HG03354 (cell line): Measurements from ENCODE around the gene ADCY9.

ENCODE experiments used
- ATAC-seq: cut with Tn5 transposase; IDR thresholded peaks from one replicate; pipeline ENCODE4 v1.9.1; 2021; ENCODE audit warnings: mild to moderate bottlenecking; ENCODE audit not compliant: unreplicated experiment, poor library complexity, severe bottlenecking

ADCY9 gene

GRCh38 chr16:4011225-4011939, 104.9 kb downstream of the ADCY9 start:
- ATAC-seq: no peak

- ATAC-seq: no peak
Observed at GRCh38 chr16:4010225-4011158, 105.8 kb downstream of the ADCY9 start.

- no peak for ATAC-seq
Observed at GRCh38 chr16:4009177-4009576, 107.1 kb downstream of the ADCY9 start.

- no peak for ATAC-seq
Observed at GRCh38 chr16:4008116-4008515, 108.1 kb downstream of the ADCY9 start.

- ATAC-seq: no peak
Observed at GRCh38 chr16:4006397-4006999, 109.7 kb downstream of the ADCY9 start.

- no peak for ATAC-seq
Observed at GRCh38 chr16:4005731-4006130, 110.5 kb downstream of the ADCY9 start.

- no peak for ATAC-seq
Observed at GRCh38 chr16:4005281-4005680, 111.0 kb downstream of the ADCY9 start.

GRCh38 chr16:4004206-4004605, 112.0 kb downstream of the ADCY9 start:
- no peak for ATAC-seq

GRCh38 chr16:4003576-4003975, 112.7 kb downstream of the ADCY9 start:
- no peak for ATAC-seq

- ATAC-seq: no peak
Observed at GRCh38 chr16:4003166-4003565, 113.1 kb downstream of the ADCY9 start.

GRCh38 chr16:4002121-4002520, 114.1 kb downstream of the ADCY9 start:
- ATAC-seq: no peak

- ATAC-seq: no peak
Observed at GRCh38 chr16:3999479-4000325, 116.5 kb downstream of the ADCY9 start.

GRCh38 chr16:3998793-3999478, 117.3 kb downstream of the ADCY9 start:
- ATAC-seq: no peak

GRCh38 chr16:3997231-3997841, 118.9 kb downstream of the ADCY9 start:
- ATAC-seq: no peak

- no peak for ATAC-seq
Observed at GRCh38 chr16:3995001-3995400, 121.2 kb downstream of the ADCY9 start.

- no peak for ATAC-seq
Observed at GRCh38 chr16:3993052-3993785, 123.0 kb downstream of the ADCY9 start.

- no peak for ATAC-seq
Observed at GRCh38 chr16:3992297-3993051, 123.8 kb downstream of the ADCY9 start.
